ENCODE results near the gene SLC44A3.

The SLC44A3 gene

DNA sequence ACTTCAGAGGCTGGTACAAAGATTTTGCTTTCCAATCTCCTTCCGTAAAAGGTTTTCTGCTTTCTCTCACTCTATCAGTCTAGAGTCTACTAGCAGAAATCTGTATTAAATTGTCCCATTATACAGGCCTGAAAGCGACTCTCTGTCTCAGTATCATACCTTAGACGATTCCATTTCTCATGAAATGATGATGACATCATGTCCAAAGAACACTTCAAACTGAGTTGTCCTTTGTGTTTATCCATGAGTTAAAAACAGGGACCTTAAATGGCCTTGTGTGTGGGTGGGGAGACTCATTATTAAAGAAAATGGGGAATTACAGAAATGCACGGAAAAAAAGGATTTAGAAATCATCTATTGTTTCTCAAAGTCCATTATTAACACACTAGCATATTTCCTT lies 21.0 kb upstream of the SLC44A3 start:
- no peak for DNase-seq (ENCODE audit: insufficient read length, low spot score)
- no peak for FAIRE-seq

GRCh38 chr1:94801919-94802546 lies 18.1 kb upstream of the SLC44A3 start:
- no peak for DNase-seq (ENCODE audit: insufficient read length, low spot score)
- FAIRE-seq, result peak; percentile 39

DNA sequence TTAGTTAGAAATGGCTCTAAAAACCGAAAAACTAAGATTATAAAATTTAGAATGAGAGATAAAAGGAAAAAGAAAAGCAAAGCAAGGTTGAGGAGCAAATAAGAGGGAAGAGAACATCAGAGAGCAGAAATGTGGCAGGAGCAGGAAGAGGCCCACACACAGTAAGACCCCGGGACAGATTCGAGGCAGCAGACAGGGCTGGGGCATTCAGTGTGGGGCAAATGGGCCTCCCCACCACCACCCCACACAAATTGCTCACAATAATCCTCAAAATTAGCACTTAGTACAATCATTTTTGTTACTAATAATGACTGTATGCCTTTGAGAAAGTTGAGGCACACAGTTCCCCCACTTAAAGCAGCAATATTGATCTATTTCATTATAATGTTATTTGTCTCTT lies 17.1 kb upstream of the SLC44A3 start:
- DNase-seq (ENCODE audit: insufficient read length, low spot score) (no peak), FAIRE-seq (no peak)

- FAIRE-seq, result no peak
Measured at GRCh38 chr1:94803517-94804441, 16.4 kb upstream of the SLC44A3 start.

GRCh38 chr1:94804442-94804837 lies 15.7 kb upstream of the SLC44A3 start:
- no peak for DNase-seq (ENCODE audit: insufficient read length, low spot score)

More at GRCh38 chr1:94803517-94804441, 16.4 kb upstream of the SLC44A3 start:
- DNase-seq (ENCODE audit: insufficient read length, low spot score), result no peak

DNA sequence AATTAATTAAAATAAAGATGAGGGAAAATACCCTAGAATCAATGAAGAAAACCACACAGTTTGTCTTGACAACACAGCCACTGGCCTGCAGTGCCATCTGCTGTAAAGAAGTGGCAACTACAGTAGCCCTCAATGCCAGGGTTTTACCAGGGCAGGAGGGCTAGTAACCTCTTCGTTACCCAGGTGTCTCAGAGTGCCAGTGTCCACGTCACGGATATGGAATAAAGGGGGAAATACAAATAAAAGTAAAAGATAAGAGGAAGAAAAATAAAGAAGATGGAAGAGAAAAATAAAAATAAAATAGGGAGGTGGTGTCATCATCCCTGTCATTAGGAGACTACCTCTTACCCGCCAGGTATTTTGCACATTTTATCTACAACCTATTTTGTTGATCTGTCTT lies 14.2 kb upstream of the SLC44A3 start:
- peak; percentile 28 for DNase-seq (ENCODE audit: insufficient read length, low spot score)
- peak; percentile 90 for FAIRE-seq

More at GRCh38 chr1:94804442-94804837, 15.7 kb upstream of the SLC44A3 start:
- no peak for FAIRE-seq

DNA sequence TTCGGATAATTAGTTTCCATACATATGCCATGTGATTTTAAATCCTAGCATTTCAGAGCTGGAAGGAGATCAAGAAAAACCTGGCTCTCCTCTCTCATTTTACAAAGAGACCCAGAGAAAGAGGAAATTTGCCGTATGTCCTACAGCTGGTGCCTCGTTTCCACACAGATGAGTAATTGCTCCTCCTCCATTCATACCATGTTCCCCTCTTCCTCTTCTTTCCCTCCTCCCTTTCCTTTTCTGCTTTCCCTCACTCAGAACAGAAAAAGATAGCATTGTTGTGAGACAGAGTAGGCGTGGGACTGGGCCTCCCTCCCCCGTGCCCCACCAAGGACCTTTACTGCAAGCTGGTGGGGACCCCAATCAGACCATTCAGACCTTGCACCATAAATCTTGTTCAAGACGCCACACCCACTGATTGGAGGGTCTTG lies 13.7 kb upstream of the SLC44A3 start:
- DNase-seq (ENCODE audit: insufficient read length, low spot score) (no peak), FAIRE-seq (no peak)

DNA sequence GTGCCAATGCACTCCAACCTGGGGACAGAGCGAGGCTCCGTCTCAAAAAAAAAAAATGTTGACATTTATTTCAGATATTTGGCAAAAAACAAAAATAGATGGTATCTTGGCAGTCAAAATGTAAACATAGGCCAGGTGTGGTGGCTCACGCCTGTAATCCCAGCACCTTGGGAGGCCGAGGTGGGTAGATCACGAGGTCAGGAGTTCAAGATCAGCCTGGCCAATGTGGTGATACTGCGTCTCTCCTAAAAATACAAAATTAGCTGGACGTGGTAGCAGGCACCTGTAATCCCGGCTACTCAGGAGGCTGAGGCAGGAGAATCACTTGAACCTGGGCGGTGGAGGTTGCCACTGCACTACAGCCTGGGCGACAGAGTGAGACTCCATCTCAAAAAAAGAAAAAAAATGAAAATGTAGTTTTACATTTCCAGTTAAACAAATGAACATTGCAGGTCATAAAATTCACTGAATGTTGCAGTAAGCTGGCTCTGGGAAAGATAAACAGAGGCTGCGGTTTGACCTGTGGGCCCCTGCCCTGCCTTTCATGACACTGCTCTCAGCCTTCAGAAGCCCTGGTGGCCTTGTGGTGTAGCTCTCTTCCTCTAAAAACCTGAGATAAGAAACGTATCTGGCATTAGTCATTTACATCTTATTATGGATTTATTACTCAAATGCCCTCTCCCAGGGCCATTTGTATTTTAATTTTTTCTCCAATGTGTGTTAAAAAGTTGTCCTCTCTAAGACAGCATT lies 12.2 kb upstream of the SLC44A3 start:
- FAIRE-seq, result no peak
- DNase-seq (ENCODE audit: insufficient read length, low spot score), result no peak

GRCh38 chr1:94808669-94809068 lies 11.5 kb upstream of the SLC44A3 start:
- DNase-seq (ENCODE audit: insufficient read length, low spot score), result no peak
- FAIRE-seq, result no peak

DNA sequence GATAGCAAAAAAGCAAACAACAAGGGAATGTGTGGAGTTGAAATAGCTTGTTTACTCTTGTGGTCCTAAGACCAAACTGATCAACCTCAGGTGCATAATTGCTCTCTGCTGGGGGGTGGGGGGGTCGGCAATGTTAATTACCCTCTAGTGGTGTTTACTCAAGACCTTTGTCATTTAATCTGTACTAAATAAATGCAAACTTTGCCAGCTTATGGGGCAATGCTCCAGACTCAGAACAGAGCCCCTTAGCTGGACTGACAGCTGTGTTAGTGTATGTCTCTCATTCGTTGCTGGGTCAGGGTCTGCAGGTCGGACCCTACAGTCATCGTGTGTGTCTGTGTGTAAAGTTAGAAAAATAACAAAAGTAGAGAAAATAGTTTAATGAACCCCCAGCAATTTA lies 7.2 kb upstream of the SLC44A3 start:
- DNase-seq (ENCODE audit: insufficient read length, low spot score) (no peak), FAIRE-seq (no peak)

- DNase-seq (ENCODE audit: insufficient read length, low spot score) (no peak), FAIRE-seq (no peak)
Measured at GRCh38 chr1:94816030-94816429, 4.1 kb upstream of the SLC44A3 start.

DNA sequence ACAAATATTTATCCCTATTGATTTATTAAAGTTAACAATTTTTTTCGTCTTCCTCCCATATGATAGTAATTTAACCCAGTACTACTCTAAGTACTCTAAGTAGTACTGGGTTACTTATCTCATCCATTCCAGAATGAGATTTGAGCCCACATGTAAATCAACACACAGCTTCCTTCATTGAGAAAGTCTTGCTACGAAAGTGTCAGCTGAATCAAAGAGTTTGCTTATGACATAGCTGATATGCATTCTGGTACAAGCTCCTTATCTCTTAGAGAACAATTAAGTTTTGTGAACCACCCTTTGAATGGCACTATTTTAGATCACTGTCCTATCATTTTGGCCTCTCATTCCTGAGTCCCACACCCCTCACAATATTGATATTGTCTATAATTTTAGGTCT lies 2.4 kb upstream of the SLC44A3 start:
- DNase-seq (ENCODE audit: insufficient read length, low spot score) (no peak), FAIRE-seq (no peak)

GRCh38 chr1:94819238-94819944 lies 766 bp upstream of the SLC44A3 start:
- DNase-seq (ENCODE audit: insufficient read length, low spot score), result no peak

GRCh38 chr1:94820936-94821335 lies 779 bp downstream of the SLC44A3 start:
- DNase-seq (ENCODE audit: insufficient read length, low spot score), result no peak
- no peak for FAIRE-seq

More at GRCh38 chr1:94819238-94819944, 766 bp upstream of the SLC44A3 start:
- FAIRE-seq, result no peak

DNA sequence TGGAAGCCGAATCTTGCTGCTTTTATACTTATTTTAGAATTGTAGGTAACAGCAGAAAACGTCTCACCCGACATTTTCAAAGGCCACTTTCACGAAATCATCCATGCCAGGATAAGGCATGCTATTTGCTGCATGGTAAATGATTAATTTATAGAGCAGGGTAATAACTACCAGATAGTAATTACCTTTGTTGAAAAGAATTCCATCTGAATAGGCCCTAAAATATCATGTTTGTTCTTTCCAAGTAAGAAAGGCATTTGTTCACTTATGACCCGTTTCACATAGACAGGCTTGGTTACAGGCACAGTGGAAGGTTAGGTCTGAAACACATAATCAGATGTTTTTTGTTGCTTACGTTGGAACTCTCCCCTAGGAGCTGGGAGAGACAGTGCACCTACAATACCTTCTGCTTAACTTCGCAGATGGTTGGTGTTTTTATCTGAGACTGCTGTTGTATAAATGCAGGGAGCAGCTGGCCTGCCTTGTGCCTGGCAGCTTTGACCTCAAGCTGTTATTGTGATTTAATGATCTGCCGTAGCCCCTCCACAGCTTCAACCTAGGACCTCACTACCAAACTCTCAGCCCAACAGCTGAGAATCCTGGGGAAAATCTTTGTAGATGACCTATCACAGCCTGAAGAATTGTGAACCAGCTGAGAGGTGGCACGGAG lies 1.6 kb downstream of the SLC44A3 start:
- DNase-seq (ENCODE audit: insufficient read length, low spot score) (no peak), FAIRE-seq (no peak)

GRCh38 chr1:94823116-94823515 lies 3.0 kb downstream of the SLC44A3 start:
- no peak for FAIRE-seq
- no peak for DNase-seq (ENCODE audit: insufficient read length, low spot score)

GRCh38 chr1:94825936-94826335 lies 5.8 kb downstream of the SLC44A3 start:
- DNase-seq (ENCODE audit: insufficient read length, low spot score) (no peak), FAIRE-seq (no peak)

- DNase-seq (ENCODE audit: insufficient read length, low spot score), result no peak
- FAIRE-seq, result no peak
Measured at GRCh38 chr1:94827434-94827833, 7.3 kb downstream of the SLC44A3 start.

- FAIRE-seq (no peak), DNase-seq (ENCODE audit: insufficient read length, low spot score) (no peak)
Measured at GRCh38 chr1:94828251-94828650, 8.1 kb downstream of the SLC44A3 start.

GRCh38 chr1:94831641-94832040 lies 11.5 kb downstream of the SLC44A3 start:
- FAIRE-seq (no peak), DNase-seq (ENCODE audit: insufficient read length, low spot score) (no peak)

Measured in GM19239 (cell line).